SK-N-SH treated with all-trans-retinoic acid at 6 μM for 48 hours (cell line): ENCODE results near the gene NRXN3.

Source experiments
- ATAC-seq: fragments of 200-7000 bp; cut with Tn5 transposase; 3 replicates; pipeline ENCODE4 v1.9.1; 2020; ENCODE audit warnings: mild to moderate bottlenecking, moderate library complexity
- ARNTL ChIP-seq: fragments of 450-650 bp; formaldehyde crosslinking; IDR thresholded peaks from 2 replicates; pipeline ENCODE4 v1.5.0; 2020; ENCODE audit warnings: low read depth, mild to moderate bottlenecking, moderate library complexity, borderline replicate concordance
- BACH2 ChIP-seq: fragments of 250-450 bp; sonication (Bioruptor Pico); IDR thresholded peaks from 2 replicates; pipeline ENCODE4 v1.9.0; 2021; ENCODE audit warnings: mild to moderate bottlenecking, borderline replicate concordance
- CSDC2 ChIP-seq: fragments of 250-450 bp; sonication (Bioruptor Pico); IDR thresholded peaks from 2 replicates; pipeline ENCODE4 v1.5.0; 2020; ENCODE audit warnings: mild to moderate bottlenecking, moderate library complexity
- ESRRG ChIP-seq: fragments of 250-450 bp; sonication (Bioruptor Pico); IDR thresholded peaks from 2 replicates; pipeline ENCODE4 v1.6.1; 2021; ENCODE audit warnings: mild to moderate bottlenecking
- ISL1 ChIP-seq: fragments of 250-450 bp; sonication (Bioruptor Pico); IDR thresholded peaks from 2 replicates; pipeline ENCODE4 v2.1.2; 2022; ENCODE audit warnings: mild to moderate bottlenecking, moderate library complexity
- OSR1 ChIP-seq: fragments of 250-450 bp; sonication (Bioruptor Pico); IDR thresholded peaks from 2 replicates; pipeline ENCODE4 v1.8.0; 2022; ENCODE audit warnings: moderate library complexity, mild to moderate bottlenecking, inconsistent platforms
- PPARA ChIP-seq: fragments of 250-450 bp; sonication (Bioruptor Pico); IDR thresholded peaks from 2 replicates; pipeline ENCODE4 v1.5.0; 2020; ENCODE audit warnings: mild to moderate bottlenecking, borderline replicate concordance
- RARB ChIP-seq: fragments of 250-450 bp; sonication (Bioruptor Pico); IDR thresholded peaks from 2 replicates; pipeline ENCODE4 v1.8.0; 2021; ENCODE audit warnings: mild to moderate bottlenecking, moderate library complexity
- SNAI2 ChIP-seq: fragments of 250-450 bp; sonication (Bioruptor Pico); IDR thresholded peaks from 2 replicates; pipeline ENCODE4 v1.5.0; 2020; ENCODE audit warnings: mild to moderate bottlenecking, moderate library complexity
- TCF4 ChIP-seq: fragments of 250-450 bp; sonication (Bioruptor Pico); IDR thresholded peaks from 2 replicates; pipeline ENCODE4 v1.8.0; 2021; ENCODE audit warnings: mild to moderate bottlenecking, moderate library complexity, borderline replicate concordance
- TOX ChIP-seq: fragments of 250-450 bp; sonication (Bioruptor Pico); IDR thresholded peaks from 2 replicates; pipeline ENCODE4 v1.8.0; 2021; ENCODE audit warnings: mild to moderate bottlenecking, moderate library complexity, borderline replicate concordance
- ZC3H10 ChIP-seq: fragments of 250-450 bp; sonication (Bioruptor Pico); IDR thresholded peaks from 2 replicates; pipeline ENCODE4 v1.5.1; 2021; ENCODE audit warnings: mild to moderate bottlenecking, moderate library complexity
- ZFP3 ChIP-seq: fragments of 250-450 bp; sonication (Bioruptor Pico); IDR thresholded peaks from 2 replicates; pipeline ENCODE4 v1.5.0; 2020; ENCODE audit warnings: mild to moderate bottlenecking, moderate library complexity
- ZNF565 ChIP-seq: fragments of 450-650 bp; formaldehyde crosslinking; conservative IDR thresholded peaks from 2 replicates; pipeline ENCODE4 v1.5.0; 2020; ENCODE audit warnings: low read depth, mild to moderate bottlenecking, moderate library complexity
- ZNF70 ChIP-seq: fragments of 450-650 bp; formaldehyde crosslinking; IDR thresholded peaks from 2 replicates; pipeline ENCODE4 v1.5.0; 2020; ENCODE audit warnings: mild to moderate bottlenecking, moderate library complexity
- ZNF8 ChIP-seq: fragments of 450-650 bp; formaldehyde crosslinking; IDR thresholded peaks from 2 replicates; pipeline ENCODE4 v1.5.0; 2020; ENCODE audit warnings: mild to moderate bottlenecking, moderate library complexity
- TF ChIP-seq, protein P1 (sequence below): fragments of 250-450 bp; sonication (Bioruptor Pico); IDR thresholded peaks from 2 replicates; pipeline ENCODE4 v1.5.1; 2021; ENCODE audit warnings: mild to moderate bottlenecking, moderate library complexity
- TF ChIP-seq, protein P2 (sequence below): fragments of 250-450 bp; sonication (Bioruptor Pico); IDR thresholded peaks from 2 replicates; pipeline ENCODE4 v1.5.0; 2020; ENCODE audit warnings: mild to moderate bottlenecking, moderate library complexity
- TF ChIP-seq, protein P3 (sequence below): fragments of 250-450 bp; sonication (Bioruptor Pico); IDR thresholded peaks from 2 replicates; pipeline ENCODE4 v1.8.0; 2021; ENCODE audit warnings: low read depth, mild to moderate bottlenecking, moderate library complexity, borderline replicate concordance
- TF ChIP-seq, protein P4 (sequence below): fragments of 250-450 bp; sonication (Bioruptor Pico); IDR thresholded peaks from 2 replicates; pipeline ENCODE4 v1.5.1; 2020; ENCODE audit warnings: low read depth, mild to moderate bottlenecking, moderate library complexity

The NRXN3 gene

DNA sequence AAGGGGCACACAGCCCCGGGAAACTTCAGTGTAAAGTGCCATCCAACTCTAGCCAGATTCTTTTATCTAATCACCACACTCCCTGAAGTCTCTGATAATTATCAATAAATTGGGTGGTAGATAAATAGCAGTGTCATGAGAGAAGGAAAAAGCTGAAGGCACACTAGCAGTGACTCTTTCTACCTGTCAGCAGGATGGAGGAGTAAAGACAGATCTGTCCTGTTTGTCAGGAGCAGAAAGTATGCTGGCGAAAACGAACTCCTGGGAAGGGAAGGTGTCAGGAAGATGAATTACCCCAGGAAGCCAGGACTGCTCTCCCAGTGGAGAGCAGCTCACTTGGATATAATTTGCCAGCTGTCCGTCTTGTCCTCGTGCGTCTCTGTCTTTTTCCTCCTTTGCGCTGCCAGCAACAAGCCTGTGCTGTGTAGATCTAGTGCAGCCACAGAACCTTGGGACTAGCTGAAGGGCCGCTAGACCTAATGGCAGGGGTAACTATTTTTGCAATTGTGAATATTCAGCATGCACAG, 1059.3 kb downstream of the NRXN3 start:
- TF ChIP-seq BACH2 (CRISPR knock-in tag), result no peak
- ATAC-seq, result no peak

DNA sequence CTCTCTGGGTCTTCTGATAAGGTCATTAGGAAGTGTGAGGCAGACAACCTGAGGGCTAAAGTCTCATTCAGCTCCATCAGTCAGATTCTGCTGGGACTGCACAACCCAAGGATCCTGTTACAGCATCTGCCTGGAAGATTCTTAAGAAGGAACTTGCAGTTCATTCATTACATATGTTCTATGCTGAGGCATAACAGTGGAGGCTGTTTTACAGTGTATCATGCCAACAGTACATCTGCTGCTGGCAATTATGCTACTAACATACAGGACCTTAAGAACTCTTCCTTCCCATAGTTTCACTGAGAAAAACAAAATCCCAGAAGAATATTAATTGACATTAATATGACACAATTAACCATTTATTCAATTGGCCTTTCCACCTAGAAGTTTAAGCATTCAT, 1072.5 kb downstream of the NRXN3 start:
- TF ChIP-seq, protein P1, sequence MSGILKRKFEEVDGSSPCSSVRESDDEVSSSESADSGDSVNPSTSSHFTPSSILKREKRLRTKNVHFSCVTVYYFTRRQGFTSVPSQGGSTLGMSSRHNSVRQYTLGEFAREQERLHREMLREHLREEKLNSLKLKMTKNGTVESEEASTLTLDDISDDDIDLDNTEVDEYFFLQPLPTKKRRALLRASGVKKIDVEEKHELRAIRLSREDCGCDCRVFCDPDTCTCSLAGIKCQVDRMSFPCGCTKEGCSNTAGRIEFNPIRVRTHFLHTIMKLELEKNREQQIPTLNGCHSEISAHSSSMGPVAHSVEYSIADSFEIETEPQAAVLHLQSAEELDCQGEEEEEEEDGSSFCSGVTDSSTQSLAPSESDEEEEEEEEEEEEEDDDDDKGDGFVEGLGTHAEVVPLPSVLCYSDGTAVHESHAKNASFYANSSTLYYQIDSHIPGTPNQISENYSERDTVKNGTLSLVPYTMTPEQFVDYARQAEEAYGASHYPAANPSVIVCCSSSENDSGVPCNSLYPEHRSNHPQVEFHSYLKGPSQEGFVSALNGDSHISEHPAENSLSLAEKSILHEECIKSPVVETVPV (CRISPR knock-in tag), result no peak
- no peak for TF ChIP-seq CSDC2 (CRISPR knock-in tag)
- no peak for TF ChIP-seq TOX
- TF ChIP-seq SNAI2 (CRISPR knock-in tag), result no peak
- TF ChIP-seq ZNF565 (CRISPR knock-in tag), result no peak
- no peak for TF ChIP-seq ZNF8
- TF ChIP-seq PPARA (CRISPR knock-in tag), result no peak
- TF ChIP-seq ZFP3 (CRISPR knock-in tag), result no peak
- TF ChIP-seq, protein P2, sequence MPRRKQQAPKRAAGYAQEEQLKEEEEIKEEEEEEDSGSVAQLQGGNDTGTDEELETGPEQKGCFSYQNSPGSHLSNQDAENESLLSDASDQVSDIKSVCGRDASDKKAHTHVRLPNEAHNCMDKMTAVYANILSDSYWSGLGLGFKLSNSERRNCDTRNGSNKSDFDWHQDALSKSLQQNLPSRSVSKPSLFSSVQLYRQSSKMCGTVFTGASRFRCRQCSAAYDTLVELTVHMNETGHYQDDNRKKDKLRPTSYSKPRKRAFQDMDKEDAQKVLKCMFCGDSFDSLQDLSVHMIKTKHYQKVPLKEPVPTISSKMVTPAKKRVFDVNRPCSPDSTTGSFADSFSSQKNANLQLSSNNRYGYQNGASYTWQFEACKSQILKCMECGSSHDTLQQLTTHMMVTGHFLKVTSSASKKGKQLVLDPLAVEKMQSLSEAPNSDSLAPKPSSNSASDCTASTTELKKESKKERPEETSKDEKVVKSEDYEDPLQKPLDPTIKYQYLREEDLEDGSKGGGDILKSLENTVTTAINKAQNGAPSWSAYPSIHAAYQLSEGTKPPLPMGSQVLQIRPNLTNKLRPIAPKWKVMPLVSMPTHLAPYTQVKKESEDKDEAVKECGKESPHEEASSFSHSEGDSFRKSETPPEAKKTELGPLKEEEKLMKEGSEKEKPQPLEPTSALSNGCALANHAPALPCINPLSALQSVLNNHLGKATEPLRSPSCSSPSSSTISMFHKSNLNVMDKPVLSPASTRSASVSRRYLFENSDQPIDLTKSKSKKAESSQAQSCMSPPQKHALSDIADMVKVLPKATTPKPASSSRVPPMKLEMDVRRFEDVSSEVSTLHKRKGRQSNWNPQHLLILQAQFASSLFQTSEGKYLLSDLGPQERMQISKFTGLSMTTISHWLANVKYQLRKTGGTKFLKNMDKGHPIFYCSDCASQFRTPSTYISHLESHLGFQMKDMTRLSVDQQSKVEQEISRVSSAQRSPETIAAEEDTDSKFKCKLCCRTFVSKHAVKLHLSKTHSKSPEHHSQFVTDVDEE (CRISPR knock-in tag), result no peak
- TF ChIP-seq ZNF70 (CRISPR knock-in tag), result no peak
- no peak for TF ChIP-seq ISL1 (CRISPR knock-in tag)
- TF ChIP-seq, all 23 proteins: peak for 0
- ATAC-seq, result peak; percentile 44; the same call in 2 of the 3 replicates

DNA sequence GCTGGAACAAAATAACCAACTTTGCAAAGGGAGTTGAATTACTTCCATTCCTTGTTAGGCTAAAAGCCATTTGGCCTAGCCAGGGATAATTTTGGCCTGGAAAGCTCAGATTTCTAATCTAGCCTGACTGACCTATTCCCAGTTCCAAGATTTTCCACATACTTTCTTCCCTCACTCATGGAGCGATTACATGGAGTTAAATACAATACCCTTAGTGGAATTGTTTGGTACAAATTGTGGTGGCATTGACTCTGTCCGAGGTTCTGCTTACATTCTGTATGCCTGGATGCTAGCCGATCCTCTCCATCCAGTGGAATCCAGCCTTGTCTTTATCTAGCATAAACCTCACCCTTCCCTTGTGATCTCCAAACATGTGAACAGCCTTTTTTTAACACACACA, 1076.0 kb downstream of the NRXN3 start:
- no peak for ATAC-seq
- TF ChIP-seq TOX (no peak), PPARA (CRISPR knock-in tag) (no peak), SNAI2 (CRISPR knock-in tag) (no peak), RARB (CRISPR knock-in tag) (no peak), ZFP3 (CRISPR knock-in tag) (no peak), ISL1 (CRISPR knock-in tag) (no peak), OSR1 (CRISPR knock-in tag) (no peak), ZNF8 (no peak)
- TF ChIP-seq, protein P2 (CRISPR knock-in tag), result no peak
- TF ChIP-seq, protein P3, sequence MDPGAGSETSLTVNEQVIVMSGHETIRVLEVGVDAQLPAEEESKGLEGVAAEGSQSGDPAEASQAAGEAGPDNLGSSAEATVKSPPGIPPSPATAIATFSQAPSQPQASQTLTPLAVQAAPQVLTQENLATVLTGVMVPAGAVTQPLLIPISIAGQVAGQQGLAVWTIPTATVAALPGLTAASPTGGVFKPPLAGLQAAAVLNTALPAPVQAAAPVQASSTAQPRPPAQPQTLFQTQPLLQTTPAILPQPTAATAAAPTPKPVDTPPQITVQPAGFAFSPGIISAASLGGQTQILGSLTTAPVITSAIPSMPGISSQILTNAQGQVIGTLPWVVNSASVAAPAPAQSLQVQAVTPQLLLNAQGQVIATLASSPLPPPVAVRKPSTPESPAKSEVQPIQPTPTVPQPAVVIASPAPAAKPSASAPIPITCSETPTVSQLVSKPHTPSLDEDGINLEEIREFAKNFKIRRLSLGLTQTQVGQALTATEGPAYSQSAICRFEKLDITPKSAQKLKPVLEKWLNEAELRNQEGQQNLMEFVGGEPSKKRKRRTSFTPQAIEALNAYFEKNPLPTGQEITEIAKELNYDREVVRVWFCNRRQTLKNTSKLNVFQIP (CRISPR knock-in tag), result no peak

DNA sequence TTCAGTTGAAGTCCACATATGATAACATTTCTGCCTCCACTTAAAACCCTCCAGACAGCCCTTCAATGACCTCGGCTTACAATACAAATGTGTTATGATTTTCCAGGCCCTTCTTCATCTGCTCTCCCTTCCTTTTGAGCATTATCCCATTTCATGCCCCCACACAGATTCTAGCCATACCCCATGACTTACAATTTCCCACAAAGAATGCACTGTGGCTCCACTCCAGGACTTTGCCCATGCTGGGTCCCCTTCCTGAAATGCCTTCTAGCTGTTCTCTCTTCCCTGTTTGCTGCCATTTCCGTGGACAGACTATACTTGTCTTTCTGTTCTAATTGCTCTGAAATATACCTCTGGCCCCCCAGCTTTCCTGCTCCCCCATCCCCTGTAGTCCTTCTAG, 1078.0 kb downstream of the NRXN3 start:
- TF ChIP-seq ZNF70 (CRISPR knock-in tag), result no peak
- no peak for TF ChIP-seq ZNF565 (CRISPR knock-in tag)
- no peak for TF ChIP-seq ZC3H10
- no peak for TF ChIP-seq ESRRG (CRISPR knock-in tag)
- TF ChIP-seq BACH2 (CRISPR knock-in tag), result no peak
- no peak for TF ChIP-seq PPARA (CRISPR knock-in tag)
- ATAC-seq, result no peak

DNA sequence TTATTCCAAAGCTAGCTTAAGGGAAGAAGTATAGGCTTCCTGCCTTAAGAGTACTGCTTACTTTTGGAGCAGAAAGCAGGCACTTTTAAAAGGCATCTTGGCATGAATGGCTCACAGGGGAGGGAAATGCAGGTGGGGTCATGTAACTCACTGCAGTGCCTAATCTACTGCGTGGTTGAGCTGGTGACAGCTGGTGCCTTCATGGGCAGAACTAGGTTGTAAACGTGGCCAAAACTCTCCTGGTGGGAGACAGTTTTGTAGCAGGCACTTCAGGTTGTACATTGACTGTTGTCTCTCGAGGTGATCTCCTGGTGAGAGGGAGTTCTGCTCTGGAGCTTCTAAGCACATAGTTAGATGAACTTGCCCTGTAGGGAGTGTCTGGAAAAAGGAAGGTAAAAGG, 1078.6 kb downstream of the NRXN3 start:
- ATAC-seq, result no peak
- TF ChIP-seq PPARA (CRISPR knock-in tag) (no peak), ZC3H10 (no peak), CSDC2 (CRISPR knock-in tag) (no peak), TCF4 (CRISPR knock-in tag) (no peak), ARNTL (CRISPR knock-in tag) (no peak)
- TF ChIP-seq, protein P4, sequence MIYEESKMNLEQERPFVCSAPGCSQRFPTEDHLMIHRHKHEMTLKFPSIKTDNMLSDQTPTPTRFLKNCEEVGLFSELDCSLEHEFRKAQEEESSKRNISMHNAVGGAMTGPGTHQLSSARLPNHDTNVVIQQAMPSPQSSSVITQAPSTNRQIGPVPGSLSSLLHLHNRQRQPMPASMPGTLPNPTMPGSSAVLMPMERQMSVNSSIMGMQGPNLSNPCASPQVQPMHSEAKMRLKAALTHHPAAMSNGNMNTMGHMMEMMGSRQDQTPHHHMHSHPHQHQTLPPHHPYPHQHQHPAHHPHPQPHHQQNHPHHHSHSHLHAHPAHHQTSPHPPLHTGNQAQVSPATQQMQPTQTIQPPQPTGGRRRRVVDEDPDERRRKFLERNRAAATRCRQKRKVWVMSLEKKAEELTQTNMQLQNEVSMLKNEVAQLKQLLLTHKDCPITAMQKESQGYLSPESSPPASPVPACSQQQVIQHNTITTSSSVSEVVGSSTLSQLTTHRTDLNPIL (CRISPR knock-in tag), result no peak
- TF ChIP-seq, protein P1 (CRISPR knock-in tag), result no peak
- TF ChIP-seq, protein P3 (CRISPR knock-in tag), result no peak
